Mesothelial cell of epicardium (in vitro differentiated cells): Measurements from ENCODE around the gene NTM. TPM values are rescaled to one million over a fixed set of nuclear protein-coding genes. Genes with fewer than 3 reads are reported as not detected.

Experiments used
- DNase-seq, 2 experiments: peaks; one replicate each; pipeline ENCODE4 v3.0.0; 2021; ENCODE audit warnings: low spot score in 2 of 2; ENCODE audit not compliant: unreplicated experiment in 2 of 2
- H3K27ac Mint-ChIP-seq: 2 replicates; pipeline ENCODE4 v1.8.0; 2021; ENCODE audit warnings: mixed read lengths
- H3K27me3 Mint-ChIP-seq: 2 replicates; pipeline ENCODE4 v1.8.0; 2021; ENCODE audit warnings: low read depth, mixed read lengths
- H3K36me3 Mint-ChIP-seq: 2 replicates; pipeline ENCODE4 v1.8.0; 2021; ENCODE audit warnings: mixed read lengths
- H3K4me1 Mint-ChIP-seq: 2 replicates; pipeline ENCODE4 v1.8.0; 2021; ENCODE audit warnings: mixed read lengths
- H3K4me3 Mint-ChIP-seq: 2 replicates; pipeline ENCODE4 v1.8.0; 2021; ENCODE audit warnings: mild to moderate bottlenecking, moderate library complexity, mixed read lengths
- H3K9me3 Mint-ChIP-seq: 2 replicates; pipeline ENCODE4 v1.8.0; 2021; ENCODE audit warnings: mixed read lengths
- CTCF ChIP-seq: fragments of 200-600 bp; sonication (generic); IDR thresholded peaks from one replicate; pipeline ENCODE4 v1.5.0; 2021; ENCODE audit warnings: antibody characterized with exemption; ENCODE audit not compliant: unreplicated experiment
- total RNA-seq: library from RNA; stranded (reverse); gene quantifications from 3 replicates; pipeline ENCODE4 v1.2.1, GENCODE V29; 2021

The NTM gene
- total RNA-seq, 1 donor from 2014 or later: 3.9 TPM

- Mint-ChIP-seq H3K36me3 (no peaks in the 10 kb centered on the region), H3K9me3 (no peaks in the 10 kb centered on the region), H3K4me3 (no peak overlapping the region), H3K27me3 (peaks cover 12% of the 10 kb centered on the region), H3K4me1 (no peaks in the 10 kb centered on the region), H3K27ac (no peak overlapping the region)
- no peak for TF ChIP-seq CTCF
- DNase-seq: no peak
Observed at GRCh38 chr11:132161403-132162078, 791.1 kb downstream of the NTM start.

- Mint-ChIP-seq H3K27ac (no peak overlapping the region), H3K36me3 (no peaks in the 10 kb centered on the region), H3K9me3 (no peaks in the 10 kb centered on the region), H3K4me3 (no peak overlapping the region), H3K27me3 (peaks cover 34% of the 10 kb centered on the region), H3K4me1 (no peaks in the 10 kb centered on the region)
- no peak for DNase-seq
- no peak for TF ChIP-seq CTCF
Observed at GRCh38 chr11:132168344-132168981, 798.0 kb downstream of the NTM start.

GRCh38 chr11:132171031-132171430 lies 800.6 kb downstream of the NTM start:
- H3K27ac Mint-ChIP-seq: no peak overlapping the region
- DNase-seq: no peak
- H3K9me3 Mint-ChIP-seq: no peaks in the 10 kb centered on the region
- TF ChIP-seq CTCF: no peak
- H3K4me1 Mint-ChIP-seq: no peaks in the 10 kb centered on the region
- H3K4me3 Mint-ChIP-seq: no peak overlapping the region
- no peaks in the 10 kb centered on the region for H3K36me3 Mint-ChIP-seq
- H3K27me3 Mint-ChIP-seq: peaks cover 40% of the 10 kb centered on the region

- no peak for DNase-seq
Observed at GRCh38 chr11:132174362-132175255, 804.2 kb downstream of the NTM start.

GRCh38 chr11:132177106-132177505 lies 806.7 kb downstream of the NTM start:
- no peaks in the 10 kb centered on the region for H3K36me3 Mint-ChIP-seq
- H3K4me1 Mint-ChIP-seq: no peaks in the 10 kb centered on the region
- peaks cover 22% of the 10 kb centered on the region for H3K27me3 Mint-ChIP-seq
- DNase-seq: no peak
- H3K27ac Mint-ChIP-seq: no peak overlapping the region
- TF ChIP-seq CTCF: no peak
- no peak overlapping the region for H3K4me3 Mint-ChIP-seq
- no peaks in the 10 kb centered on the region for H3K9me3 Mint-ChIP-seq

More at GRCh38 chr11:132174362-132175255, 804.2 kb downstream of the NTM start:
- no peak overlapping the region for H3K27ac Mint-ChIP-seq
- H3K4me3 Mint-ChIP-seq: no peak overlapping the region
- no peaks in the 10 kb centered on the region for H3K36me3 Mint-ChIP-seq
- H3K27me3 Mint-ChIP-seq: peaks cover 32% of the 10 kb centered on the region
- TF ChIP-seq CTCF: no peak
- H3K4me1 Mint-ChIP-seq: no peaks in the 10 kb centered on the region
- no peaks in the 10 kb centered on the region for H3K9me3 Mint-ChIP-seq
